Erythroblast (primary cell): ENCODE measurements around the gene CIT.

Experiments
- GATA1 ChIP-seq: IDR thresholded peaks from 2 replicates; pipeline ENCODE4 v1.6.1; 2011; ENCODE audit warnings: low read depth, mild to moderate bottlenecking, control low read depth, low read length, moderate library complexity
- POLR2A ChIP-seq: IDR thresholded peaks from 2 replicates; pipeline ENCODE4 v1.6.1; 2011; ENCODE audit warnings: mild to moderate bottlenecking, low read length

- TF ChIP-seq POLR2A (no peak), GATA1 (no peak)
Measured at GRCh38 chr12:119885549-119885948, 8.4 kb upstream of the CIT start.
